Mucosa of gallbladder (tissue), 1 donor: ENCODE measurements around the gene KATNBL1. TPM values are rescaled to one million over a fixed set of nuclear protein-coding genes. Genes with fewer than 3 reads are reported as not detected.
A peak's percentile ranks its signal among the peaks of the same experiment; 100 is the strongest.

ENCODE experiments used
- DNase-seq: peaks from one replicate; pipeline ENCODE4 v3.0.0-alpha.2; 2020; ENCODE audit warnings: low spot score
- total RNA-seq: library from RNA; stranded (reverse); gene quantifications from one replicate; pipeline ENCODE4 v1.2.1, GENCODE V29; 2021
- donor health status: DM: no; HTN: no; CAD: no.

KATNBL1 gene
- total RNA-seq, 1 donor from 2014 or later, result 30.4 TPM

- DNase-seq, result no peak
Measured at GRCh38 chr15:34116620-34117019, 93.3 kb downstream of the KATNBL1 start.

GRCh38 chr15:34114739-34115138 lies 95.2 kb downstream of the KATNBL1 start:
- no peak for DNase-seq

GRCh38 chr15:34114215-34114614 lies 95.7 kb downstream of the KATNBL1 start:
- DNase-seq, result no peak

- no peak for DNase-seq
Measured at GRCh38 chr15:34111488-34111887, 98.4 kb downstream of the KATNBL1 start.

- no peak for DNase-seq
Measured at GRCh38 chr15:34109797-34110663, 99.9 kb downstream of the KATNBL1 start.

GRCh38 chr15:34107315-34107714 lies 102.6 kb downstream of the KATNBL1 start:
- DNase-seq, result no peak

- no peak for DNase-seq
Measured at GRCh38 chr15:34106423-34106822, 103.5 kb downstream of the KATNBL1 start.

- no peak for DNase-seq
Measured at GRCh38 chr15:34102175-34102925, 107.5 kb downstream of the KATNBL1 start.

- peak; percentile 99 for DNase-seq
Measured at GRCh38 chr15:34101366-34102174, 108.3 kb downstream of the KATNBL1 start, which contains the start of the genes EMC7 and PGBD4. Gene EMC7, minus strand, starts transcription at chr15:34101862. Its CDS starts 23 bp downstream, at chr15:34101839. Gene PGBD4, plus strand, starts transcription at chr15:34102083. Its CDS starts 449 bp downstream, at chr15:34102532.

- no peak for DNase-seq
Measured at GRCh38 chr15:34099914-34100313, 110.0 kb downstream of the KATNBL1 start.

Other genes starting within 250 kb of the KATNBL1 start
- not detected for gene CHRM5, start 241.6 kb downstream of the KATNBL1 start, total RNA-seq
- 13.9 TPM for gene AVEN, start 170.9 kb downstream of the KATNBL1 start, total RNA-seq
- gene EMC7, start 108.2 kb downstream of the KATNBL1 start, total RNA-seq, result 65.5 TPM
- 1.2 TPM for gene PGBD4, start 108.0 kb downstream of the KATNBL1 start, total RNA-seq
- gene EMC4, start 14.9 kb upstream of the KATNBL1 start, total RNA-seq, result 96.5 TPM
- gene SLC12A6, start 127.7 kb upstream of the KATNBL1 start, total RNA-seq, result 18.3 TPM
- 116 TPM for gene NOP10, start 133.0 kb upstream of the KATNBL1 start, total RNA-seq
- gene NUTM1, start 133.2 kb upstream of the KATNBL1 start, total RNA-seq, result not detected
- 97.9 TPM for gene LPCAT4, start 157.1 kb upstream of the KATNBL1 start, total RNA-seq
- gene GOLGA8A, start 227.7 kb upstream of the KATNBL1 start, total RNA-seq, result 47.3 TPM